Left renal cortex interstitium (tissue), 4 donors: ENCODE data around the gene SPA17. TPM values are rescaled to one million over a fixed set of nuclear protein-coding genes. Genes with fewer than 3 reads are reported as not detected.
A peak's percentile ranks its signal among the peaks of the same experiment; 100 is the strongest.

ENCODE experiments used
- DNase-seq, 4 donors: peaks; one replicate each; pipeline ENCODE4 v3.0.0-alpha.2; 2013; ENCODE audit warnings: low read depth in 4 of 4, low spot score in 2 of 4, missing footprints in 1 of 4
- polyA plus RNA-seq, 4 donors: library from polyadenylated mRNA; unstranded; fragments of 120-200 nt; gene quantifications; one replicate each; pipeline ENCODE4 v1.2.1, GENCODE V29; 2013; ENCODE audit not compliant: insufficient read length in 4 of 4

The SPA17 gene
- polyA plus RNA-seq: 10 to 100 TPM; 18.3 to 24.0 (median 20.2) TPM

GRCh38 chr11:124673333-124674167, at the start of gene SPA17, which contains the start of gene SIAE:
SPA17 (plus strand) TSS chr11:124673904; CDS start chr11:124675265, 1,361 bp downstream.
SIAE (minus strand) TSS chr11:124673739; CDS start chr11:124673708, 31 bp downstream.
- peak; percentile 83 to 92 (median 88) for DNase-seq

- DNase-seq: no peak
These were observed 48.1 kb upstream of the SPA17 start for GRCh38 chr11:124625504-124626168.

- no peak for DNase-seq
These were observed 46.2 kb upstream of the SPA17 start for GRCh38 chr11:124627546-124627945.

GRCh38 chr11:124629961-124630360, 43.7 kb upstream of the SPA17 start:
- DNase-seq: no peak

GRCh38 chr11:124633355-124633754, 40.3 kb upstream of the SPA17 start:
- DNase-seq: no peak

GRCh38 chr11:124635932-124636331, 37.8 kb upstream of the SPA17 start:
- DNase-seq: no peak

GRCh38 chr11:124638500-124638899, 35.2 kb upstream of the SPA17 start:
- no peak for DNase-seq

GRCh38 chr11:124639186-124639585, 34.5 kb upstream of the SPA17 start:
- no peak for DNase-seq

GRCh38 chr11:124640666-124641065, 33.0 kb upstream of the SPA17 start:
- DNase-seq: no peak

GRCh38 chr11:124642628-124643027, 31.1 kb upstream of the SPA17 start:
- DNase-seq: no peak

- DNase-seq: no peak
These were observed 30.6 kb upstream of the SPA17 start for GRCh38 chr11:124643042-124643604.

- no peak for DNase-seq
These were observed 29.9 kb upstream of the SPA17 start for GRCh38 chr11:124643605-124644425.

- DNase-seq: peak in 2 of 4 donors; percentile 34 to 48
These were observed 29.1 kb upstream of the SPA17 start for GRCh38 chr11:124644426-124645280.

GRCh38 chr11:124646148-124646547, 27.6 kb upstream of the SPA17 start:
- no peak for DNase-seq

- DNase-seq: no peak
These were observed 25.1 kb upstream of the SPA17 start for GRCh38 chr11:124648610-124649009.

- no peak for DNase-seq
These were observed 16.7 kb upstream of the SPA17 start for GRCh38 chr11:124656774-124657630.

- no peak for DNase-seq
These were observed 15.8 kb upstream of the SPA17 start for GRCh38 chr11:124657904-124658303.

- no peak for DNase-seq
These were observed 15.2 kb upstream of the SPA17 start for GRCh38 chr11:124658501-124658900.

- no peak for DNase-seq
These were observed 14.7 kb upstream of the SPA17 start for GRCh38 chr11:124658986-124659385.
